GM21786 (cell line): Measurements from ENCODE around the gene DPEP2.
A peak's percentile ranks its signal among the peaks of the same experiment; 100 is the strongest.
"Not testable (repeated sequence)": the region's sequence is repeated elsewhere in the genome, so short reads cannot be mapped to it uniquely, and the experiment has no call there.

Experiments used
- ATAC-seq: cut with Tn5 transposase; IDR thresholded peaks from one replicate; pipeline ENCODE4 v1.9.1; 2021; ENCODE audit not compliant: unreplicated experiment

DPEP2 gene

DNA sequence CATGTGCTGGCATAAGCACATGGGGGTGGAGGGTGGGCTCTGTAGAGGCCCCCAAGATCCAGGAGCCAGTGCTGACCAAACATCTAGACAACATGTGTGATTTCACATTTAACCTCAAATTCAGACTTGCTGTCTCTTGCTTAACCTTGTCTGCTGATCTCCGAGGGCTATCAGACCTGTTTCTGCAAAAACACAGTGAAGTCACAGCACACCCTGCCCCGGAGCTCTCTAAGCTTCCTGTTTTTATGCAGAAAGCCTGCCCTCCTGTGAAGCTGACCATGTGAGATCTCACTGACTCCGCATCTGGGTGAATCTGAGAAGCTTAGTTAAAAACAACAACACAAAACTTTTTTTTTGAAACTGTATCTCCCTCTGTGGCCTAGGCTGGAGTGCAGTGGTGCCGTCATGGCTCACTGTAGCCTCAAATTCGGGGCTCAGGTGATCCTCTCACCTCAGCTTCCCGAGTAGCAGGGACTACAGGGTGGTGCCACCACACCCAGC, 6.6 kb upstream of the DPEP2 start:
- ATAC-seq: no peak

DNA sequence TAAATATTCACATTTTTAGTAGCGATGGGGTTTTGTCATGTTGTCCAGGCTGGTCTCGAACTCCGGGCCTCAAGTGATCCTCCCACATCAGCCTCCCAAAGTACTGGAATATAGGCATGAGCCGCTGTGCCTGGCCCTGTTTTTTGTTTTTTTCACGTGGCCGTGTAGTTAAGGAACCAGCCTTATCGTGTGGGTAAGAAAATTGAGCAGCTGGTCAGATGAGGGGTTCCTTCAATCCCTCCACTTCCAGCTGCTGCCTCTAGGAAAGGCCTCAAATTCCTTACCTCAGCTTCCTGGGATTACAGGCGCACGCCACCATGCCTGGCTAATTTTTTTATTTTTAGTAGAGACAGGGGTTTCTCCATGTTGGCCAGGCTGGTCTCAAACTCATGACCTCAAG, 5.9 kb upstream of the DPEP2 start:
- ATAC-seq: no peak

DNA sequence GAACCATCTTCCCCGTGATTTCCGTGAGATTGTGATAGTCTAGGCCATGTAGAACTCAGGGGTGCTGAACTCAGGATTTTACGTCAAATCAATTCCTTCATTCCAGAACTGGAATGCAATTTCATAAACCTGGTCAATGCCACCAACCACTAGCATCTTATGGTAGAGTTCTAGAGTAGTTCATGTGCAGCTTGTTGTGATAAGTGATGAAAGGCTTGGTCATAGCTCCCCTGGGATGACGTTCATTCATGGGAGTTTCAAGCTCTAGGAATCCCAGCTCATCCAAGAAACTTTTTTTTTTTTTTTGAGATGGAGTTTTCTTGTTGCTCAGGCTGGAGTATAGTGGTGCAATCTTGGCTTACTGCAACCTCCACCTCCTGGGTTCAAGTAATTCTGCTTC, 3.7 kb upstream of the DPEP2 start:
- no peak for ATAC-seq

DNA sequence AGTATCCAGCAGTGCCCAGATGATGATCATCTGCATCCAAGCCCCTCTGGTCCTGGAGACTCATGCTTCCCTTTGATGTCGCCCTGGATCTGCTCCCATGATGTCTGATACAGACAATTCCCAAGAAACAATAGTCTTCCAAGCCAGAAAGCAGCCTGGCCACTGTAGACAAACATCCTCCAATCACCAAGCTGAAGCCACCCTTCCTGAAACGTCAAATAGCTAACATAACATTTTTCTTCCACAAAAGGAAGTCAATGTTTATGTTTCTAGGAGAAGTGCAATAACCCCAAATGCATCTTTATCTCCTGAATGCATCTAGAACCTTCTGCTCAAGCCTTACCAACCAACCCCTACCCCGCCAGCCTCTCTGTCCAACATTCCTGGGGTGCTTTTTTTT, 1.2 kb upstream of the DPEP2 start:
- ATAC-seq: no peak

DNA sequence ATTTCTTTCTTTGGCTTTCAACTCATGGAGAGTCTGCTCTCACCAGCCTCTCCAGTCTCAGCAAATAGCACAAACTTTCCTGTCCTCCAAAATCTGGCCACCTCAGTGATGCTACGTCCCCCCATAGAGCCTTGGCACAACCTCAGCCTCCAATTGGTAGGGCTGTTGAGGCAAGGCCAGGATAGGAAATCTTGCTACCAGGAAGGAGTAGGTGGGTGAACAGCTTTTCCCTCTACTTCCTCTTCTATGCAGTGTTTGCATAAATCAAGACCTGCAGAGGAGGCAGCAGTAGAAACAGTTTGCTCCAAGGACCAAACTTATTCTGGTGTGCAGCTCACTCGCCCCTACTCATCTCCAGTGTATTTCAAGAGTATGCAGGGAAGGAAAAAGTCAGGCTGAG, 701 bp upstream of the DPEP2 start:
- ATAC-seq: no peak

DNA sequence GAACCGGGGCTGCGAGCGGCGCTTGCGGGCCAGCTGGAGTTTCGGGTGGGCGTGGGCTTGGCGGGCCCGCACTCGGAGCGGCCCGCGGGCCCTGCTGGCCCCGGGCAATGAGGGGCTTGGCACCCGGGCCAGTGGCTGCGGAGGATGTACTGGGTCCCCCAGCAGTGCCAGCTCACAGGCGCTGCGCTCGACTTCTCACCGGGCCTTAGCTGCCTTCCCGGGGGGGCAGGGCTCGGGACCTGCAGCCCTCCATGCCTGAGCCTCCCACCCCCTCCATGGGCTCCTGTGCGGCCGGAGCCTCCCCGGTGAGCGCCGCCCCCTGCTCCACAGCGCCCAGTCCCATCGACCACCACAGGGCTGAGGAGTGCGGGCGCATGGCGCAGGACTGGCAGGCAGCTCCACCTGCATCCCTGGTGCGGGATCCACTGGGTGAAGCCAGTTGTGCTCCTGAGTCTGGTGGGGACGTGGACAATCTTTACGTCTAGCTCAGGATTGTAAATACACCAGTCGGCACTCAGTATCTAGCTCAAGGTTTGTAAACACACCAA, 979 bp downstream of the DPEP2 start:
- not testable (repeated sequence) for ATAC-seq

DNA sequence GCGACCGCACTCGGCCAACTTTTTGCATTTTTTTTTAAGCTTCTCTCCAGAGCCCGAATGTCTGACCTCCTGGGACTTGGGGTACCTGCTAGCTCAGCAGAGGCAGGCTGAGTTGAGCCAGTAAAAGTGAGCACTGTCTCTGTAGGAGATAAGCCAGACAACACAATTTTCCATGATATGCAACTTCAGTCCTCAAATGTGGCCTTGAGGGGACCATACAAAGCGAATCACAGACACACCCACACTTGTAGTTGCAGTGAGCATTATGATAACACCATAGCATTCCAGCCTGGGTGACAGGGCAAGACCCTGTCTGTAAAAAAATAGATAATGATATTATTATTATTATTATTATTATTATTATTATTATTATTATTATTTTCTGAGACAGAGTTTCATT, 2.6 kb downstream of the DPEP2 start:
- no peak for ATAC-seq

DNA sequence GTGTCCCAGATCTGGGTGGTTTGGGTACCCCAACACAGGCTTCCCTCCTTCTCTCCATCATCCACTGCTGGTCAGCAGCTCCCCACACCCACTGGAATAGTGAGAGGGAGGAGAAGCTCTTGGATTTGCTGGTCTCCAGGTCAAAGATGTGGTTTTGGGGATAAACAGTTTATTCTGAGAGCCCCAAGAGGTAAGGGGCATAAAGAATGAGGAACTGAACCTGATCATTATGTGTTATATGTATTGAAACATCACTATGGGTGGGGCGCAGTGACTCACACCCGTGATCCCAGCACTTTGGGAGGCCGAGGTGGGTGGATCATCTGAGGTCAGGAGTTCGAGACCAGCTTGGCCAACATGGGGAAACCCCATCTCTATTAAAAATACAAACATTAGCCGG, 3.9 kb downstream of the DPEP2 start:
- no peak for ATAC-seq

DNA sequence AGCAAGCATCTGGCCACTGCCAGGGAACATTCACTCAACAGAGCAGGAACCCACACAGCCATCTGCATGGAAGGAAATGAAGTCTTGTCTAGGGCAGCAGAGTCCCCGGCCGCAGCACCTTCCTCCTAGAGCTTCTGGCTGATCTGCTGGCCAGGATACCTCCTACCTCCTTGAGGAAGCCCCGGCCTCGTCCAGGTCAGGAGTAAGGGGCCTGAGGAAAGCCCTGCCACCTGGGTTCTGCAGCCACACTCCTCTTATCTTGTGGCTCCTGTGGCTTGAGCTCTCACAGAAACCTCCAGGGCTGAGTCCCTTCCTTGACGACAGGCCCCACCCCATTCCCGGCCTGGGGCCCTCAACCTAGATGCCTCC, 5.3 kb downstream of the DPEP2 start:
- not testable (repeated sequence) for ATAC-seq

DNA sequence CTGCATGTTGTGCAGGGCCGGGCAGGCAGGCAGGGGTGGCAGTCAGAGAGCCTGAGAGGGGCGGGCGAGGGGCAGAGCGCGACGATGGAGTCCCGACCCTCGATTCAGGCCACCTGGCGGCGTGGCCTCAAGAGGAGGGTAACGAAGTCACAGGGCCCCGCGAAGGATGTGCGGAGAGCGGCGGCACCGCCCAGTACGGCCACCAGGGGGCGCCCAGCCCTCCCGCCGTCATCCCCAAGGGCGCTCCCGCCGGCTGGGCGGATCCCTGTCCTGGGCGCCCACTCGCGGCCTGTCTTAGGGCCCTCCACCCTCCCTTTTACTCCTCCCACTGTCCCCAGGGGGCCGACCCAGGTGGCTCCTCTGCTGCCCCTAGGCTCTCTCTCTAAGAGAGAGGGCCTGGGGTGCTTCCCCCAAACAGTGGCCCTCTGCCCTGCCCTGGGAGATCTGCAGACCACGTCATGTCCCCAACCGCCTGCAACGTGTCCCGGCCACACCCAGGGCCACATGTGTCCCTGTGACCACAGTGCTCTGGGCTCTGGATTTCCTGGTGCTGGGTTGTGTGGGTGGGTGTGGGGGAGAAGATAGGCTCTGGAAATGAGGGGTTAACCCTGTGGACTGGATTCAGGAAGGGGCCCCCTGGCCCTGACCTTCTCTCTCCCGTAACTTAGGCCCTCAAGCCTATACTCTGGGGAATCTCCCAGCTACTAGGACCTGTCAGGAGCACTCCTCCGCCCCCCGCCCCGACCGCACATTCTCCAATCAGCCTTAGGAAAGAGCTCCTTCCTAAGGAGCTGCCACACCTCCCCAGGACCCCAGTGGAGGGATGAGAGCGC, 5.9 kb downstream of the DPEP2 start:
- peak; percentile 73 for ATAC-seq

DNA sequence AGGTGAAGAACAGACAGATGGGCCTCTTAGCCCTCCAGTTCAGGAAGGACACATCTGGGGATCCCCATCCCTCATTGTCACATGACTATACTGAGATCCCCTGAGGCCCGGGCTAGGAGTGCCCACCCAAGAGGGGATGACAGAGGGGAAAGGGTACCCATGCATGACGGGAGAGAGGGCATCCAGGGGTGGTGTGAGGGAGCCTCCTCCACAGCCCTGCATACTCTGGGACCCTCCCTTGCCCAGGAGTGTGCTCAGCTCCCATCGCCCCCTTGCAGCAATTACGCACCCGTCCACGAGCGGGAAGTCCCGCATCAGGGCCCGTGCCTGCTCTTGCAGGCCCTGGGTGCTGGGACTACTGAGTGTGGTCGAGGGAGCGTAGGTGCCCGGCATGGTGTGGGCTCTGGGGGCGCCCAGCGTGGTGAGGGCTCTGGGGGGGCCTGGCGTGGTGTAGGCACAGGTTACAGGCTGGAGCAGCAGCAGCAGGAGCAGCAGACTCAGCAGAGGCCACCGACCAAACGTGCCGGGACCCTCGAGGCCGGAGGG, 6.5 kb downstream of the DPEP2 start:
- ATAC-seq: no peak

DNA sequence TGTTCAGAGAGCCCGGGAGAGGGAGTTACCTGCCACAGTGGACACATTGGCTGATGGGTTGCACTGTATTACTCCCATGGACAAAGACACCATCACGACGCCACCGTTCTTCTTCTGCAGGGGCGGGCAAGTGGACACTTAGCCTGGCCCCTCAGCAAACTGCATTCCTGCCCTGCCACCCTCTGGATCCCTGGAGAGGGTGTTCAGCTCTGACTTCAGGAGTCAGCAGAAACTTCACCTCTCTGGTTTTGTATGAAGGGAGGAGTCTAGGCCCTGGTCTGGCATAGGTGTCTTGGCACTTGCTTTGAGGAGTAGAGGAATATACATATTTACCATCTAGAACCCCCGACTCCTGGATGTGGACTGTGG, 9.3 kb downstream of the DPEP2 start:
- ATAC-seq: no peak

DNA sequence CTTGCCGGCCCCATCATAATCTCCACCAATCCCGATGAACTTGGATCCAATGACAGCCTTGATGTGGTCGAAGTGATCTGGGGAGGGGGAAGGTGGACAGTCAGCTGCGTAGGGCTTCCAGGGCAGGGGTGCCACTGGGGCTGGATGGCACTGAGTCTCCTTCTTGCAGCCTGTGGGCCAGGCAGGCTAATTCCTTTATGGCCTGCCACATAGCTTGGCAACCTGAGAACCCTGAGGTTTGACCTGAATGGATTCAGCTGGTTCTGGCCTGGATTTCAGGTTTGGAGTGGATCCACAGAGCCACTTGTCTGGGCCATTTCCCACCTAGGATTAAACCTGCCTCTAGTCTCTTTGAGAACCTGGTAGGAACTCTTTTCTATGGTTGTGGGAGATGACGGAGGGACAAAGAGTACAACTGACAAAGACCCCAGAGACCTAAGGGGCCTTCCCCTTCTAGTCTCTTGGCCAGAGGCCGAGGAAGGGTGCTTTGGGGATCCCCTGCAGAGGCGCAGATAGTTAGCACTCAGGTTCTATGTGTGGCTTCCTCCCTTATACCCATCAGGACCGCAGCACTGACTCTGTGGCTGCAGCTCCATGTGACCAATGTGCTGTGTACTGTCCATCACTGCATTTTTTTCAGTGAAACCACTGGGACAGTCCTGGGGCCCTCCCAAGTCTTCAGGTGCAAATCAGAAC, 9.8 kb downstream of the DPEP2 start:
- peak; percentile 26 for ATAC-seq

DNA sequence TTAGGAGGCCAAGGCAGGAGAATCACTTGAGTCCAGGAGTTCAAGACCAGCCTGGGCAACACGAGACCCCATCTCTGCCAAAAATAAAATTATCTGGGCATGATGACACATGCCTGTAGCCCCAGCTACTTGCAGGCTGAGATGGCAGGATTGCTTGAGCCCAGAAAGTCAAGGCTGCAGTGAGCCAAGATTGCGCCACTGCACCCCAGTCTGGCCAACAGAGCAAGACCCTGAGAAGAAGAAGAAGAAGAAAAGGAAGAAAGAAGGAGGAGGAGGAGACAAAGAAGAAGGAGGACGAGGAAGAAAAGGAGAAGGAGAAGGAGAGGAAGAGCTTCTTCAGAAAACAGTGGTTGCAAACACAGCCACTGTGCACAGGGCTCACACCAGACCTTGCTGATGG, 10.6 kb downstream of the DPEP2 start:
- no peak for ATAC-seq

DNA sequence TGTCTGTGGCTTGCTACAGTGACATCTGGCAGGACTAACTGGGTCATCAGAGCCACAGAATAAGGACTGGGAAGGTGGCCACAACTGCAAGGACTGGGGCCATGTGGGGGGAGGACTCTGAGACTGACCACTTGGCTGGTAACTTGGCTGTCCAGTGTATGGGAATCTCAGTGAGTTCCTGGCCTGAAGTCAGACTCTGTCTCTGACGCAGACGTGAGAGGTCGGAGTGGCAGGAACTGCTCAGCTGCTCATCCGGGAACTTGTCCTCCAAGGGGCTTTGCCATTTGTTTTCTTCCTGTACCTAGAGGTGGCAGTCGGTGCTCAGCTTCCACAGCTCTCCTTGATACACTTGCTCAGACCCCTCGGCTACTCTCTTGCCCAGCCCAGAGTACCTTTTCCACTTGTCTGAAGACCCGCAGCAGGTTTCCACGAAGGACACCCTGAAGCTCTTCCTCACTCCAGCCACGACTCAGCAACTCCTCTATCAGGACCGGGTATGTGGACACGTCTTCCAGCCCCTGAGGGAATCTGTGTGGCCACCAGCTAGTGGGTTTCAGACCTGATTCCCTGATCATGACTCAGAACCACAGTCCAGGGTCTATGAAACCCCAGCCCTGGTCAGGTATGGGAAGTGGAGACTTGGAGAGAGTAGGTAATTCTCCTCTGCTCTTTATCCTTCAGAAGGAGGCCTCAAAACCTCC, 11.7 kb downstream of the DPEP2 start:
- no peak for ATAC-seq

DNA sequence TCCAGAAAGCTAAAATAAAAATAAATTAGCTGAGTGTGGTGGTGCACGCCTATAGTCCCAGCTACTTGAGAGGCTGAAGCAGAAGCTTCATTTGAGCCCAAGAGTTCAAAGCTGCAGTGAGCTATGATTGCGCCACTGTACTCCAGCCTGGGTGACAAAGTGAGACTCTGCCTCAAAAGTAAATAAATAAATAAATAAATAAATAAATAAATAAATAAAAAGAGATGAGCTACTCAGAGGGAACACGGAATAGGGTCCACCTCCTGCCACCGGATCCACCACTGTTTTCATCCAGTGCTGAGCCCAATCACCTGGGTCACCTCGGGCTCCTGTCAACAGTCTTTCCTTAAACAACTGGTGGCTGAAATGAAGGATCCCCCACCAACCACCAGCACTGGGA, 12.3 kb downstream of the DPEP2 start:
- ATAC-seq: no peak

DNA sequence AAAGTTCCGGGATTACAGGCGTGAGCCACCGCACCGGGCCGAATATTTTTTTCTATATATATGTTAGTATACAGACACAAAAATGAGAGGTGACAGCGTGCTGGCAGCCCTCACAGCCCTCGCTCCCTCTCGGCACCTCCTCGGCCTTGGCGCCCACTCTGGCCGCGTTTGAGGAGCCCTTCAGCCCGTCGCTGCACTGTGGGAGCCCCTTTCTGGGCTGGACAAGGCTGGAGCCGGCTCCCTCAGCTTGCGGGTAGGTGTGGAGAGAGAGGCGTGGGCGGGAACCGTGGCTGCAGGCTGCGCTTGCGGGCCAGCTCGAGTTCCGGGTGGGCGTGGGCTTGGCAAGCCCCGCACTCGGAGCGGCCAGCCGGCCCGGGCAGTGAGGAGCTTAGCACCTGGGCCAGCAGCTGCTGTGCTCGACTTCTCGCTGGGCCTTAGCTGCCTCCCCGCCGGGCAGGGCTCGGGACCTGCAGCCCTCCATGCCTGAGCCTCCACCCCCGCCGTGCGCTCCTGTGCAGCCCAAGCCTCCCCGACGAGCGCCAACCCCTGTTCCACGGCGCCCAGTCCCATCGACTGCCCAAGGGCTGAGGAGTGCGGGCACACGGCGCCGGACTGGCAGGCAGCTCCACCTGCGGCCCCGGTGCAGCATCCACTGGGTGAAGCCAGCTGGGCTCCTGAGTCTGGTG, 17.1 kb downstream of the DPEP2 start:
- ATAC-seq: no peak

DNA sequence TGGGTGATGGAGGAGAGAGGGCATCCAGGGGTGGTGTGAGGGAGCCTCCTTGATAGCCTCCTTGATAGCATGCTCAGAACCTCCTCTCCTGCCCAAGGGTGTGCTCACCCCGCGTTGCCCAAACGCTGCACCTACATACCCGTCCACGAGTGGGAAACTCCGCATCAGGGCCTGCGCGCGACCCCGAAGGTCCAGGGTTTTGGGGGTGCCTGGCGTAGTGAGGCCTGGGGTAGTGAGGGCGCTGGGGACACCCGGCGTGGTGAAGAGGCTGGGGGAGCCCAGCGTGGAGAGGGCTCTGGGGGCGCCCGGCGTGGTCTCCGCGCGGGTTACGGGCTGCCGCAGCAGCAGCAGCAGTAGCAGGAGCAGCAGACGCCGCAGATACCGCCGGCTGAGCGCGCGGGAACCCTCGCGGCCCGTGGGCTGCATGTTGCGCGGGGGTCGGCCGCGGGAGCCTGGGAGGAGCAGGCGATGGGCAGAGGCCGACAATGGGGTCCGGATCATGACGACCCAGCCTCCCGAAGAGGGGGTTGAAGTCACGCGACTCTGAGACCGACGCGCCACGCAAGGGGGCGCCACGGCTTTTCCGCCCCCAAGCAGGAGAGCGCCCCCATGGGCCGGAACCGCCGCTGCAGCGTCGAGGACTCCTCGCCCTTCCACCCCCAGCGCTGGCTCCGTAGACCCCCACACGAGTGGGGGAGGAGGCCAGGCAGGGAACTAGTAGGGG, 19.2 kb downstream of the DPEP2 start, which contains the start of gene DPEP3:
Gene DPEP3 (minus strand): TSS at position 545 of the 724 bp plus-strand sequence. CDS start 119 bp downstream, at position 426.
- no peak for ATAC-seq

DNA sequence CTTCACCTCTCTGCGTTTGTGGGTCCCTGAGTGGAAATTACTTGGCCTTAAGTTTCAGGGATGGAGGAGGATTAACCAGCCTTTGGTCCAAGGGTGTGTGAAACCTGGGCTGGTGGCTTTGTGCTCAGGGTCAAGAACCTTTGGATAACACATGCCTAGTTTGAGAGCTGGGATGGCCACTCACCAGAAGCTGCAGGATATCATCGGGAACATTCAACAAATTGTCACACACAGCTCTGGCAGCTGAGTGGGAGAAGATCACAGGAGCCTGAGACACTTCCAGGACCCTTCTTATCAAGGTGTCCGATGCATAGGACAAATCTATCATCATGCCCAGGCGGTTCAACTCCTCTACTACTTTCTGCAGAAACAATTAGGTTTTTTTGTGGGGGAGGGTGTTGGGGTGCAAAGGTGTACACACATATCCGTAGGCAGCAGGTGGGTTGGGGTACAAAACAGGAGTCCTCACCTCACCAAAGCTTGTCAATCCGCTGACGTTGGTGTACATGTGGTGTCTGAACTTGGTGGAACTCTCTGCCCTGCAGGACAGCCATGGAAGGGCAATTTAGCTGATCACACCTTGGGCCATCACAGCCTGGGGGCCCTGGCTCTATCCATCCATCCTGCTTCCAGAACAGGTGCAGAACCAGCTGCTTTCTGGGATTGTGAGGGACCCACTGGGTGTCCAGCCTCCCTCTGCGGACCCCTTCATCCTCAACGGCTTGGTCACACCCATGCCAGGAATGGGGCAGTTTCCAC, 21.6 kb downstream of the DPEP2 start:
- no peak for ATAC-seq
